ENCODE measurements around the gene WDR4.
"Not testable (repeated sequence)": the region's sequence is repeated elsewhere in the genome, so short reads cannot be mapped to it uniquely, and the experiment has no call there.

The WDR4 gene

DNA sequence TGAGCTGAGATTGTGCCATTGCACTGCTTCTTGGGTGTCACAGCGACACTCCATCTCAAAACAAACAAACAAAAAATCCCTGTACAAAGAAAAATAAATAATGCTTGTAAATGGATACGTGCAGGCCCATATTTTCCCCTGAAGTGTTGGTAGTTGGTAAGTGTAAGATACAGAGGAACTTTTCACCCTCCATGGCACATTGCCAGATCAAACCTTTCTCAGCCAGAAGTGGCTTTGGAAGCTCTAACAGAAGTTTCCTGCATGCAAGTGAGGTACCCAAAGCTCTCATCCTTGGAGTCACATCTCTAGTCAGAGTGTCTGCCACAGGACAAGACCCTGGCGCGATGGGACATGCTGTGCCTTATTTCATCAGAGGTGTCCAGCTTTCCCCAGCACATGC lies 21.1 kb upstream of the WDR4 start:
- no peak for DNase-seq (ENCODE audit: low read depth)
- TF ChIP-seq CTCF (IDR thresholded peaks at IDR 0.05; ENCODE audit: low read depth, low read length, missing control alignments) = no peak
- no peak overlapping the region for H3K4me3 ChIP-seq (ENCODE audit: low read depth, low read length)

DNA sequence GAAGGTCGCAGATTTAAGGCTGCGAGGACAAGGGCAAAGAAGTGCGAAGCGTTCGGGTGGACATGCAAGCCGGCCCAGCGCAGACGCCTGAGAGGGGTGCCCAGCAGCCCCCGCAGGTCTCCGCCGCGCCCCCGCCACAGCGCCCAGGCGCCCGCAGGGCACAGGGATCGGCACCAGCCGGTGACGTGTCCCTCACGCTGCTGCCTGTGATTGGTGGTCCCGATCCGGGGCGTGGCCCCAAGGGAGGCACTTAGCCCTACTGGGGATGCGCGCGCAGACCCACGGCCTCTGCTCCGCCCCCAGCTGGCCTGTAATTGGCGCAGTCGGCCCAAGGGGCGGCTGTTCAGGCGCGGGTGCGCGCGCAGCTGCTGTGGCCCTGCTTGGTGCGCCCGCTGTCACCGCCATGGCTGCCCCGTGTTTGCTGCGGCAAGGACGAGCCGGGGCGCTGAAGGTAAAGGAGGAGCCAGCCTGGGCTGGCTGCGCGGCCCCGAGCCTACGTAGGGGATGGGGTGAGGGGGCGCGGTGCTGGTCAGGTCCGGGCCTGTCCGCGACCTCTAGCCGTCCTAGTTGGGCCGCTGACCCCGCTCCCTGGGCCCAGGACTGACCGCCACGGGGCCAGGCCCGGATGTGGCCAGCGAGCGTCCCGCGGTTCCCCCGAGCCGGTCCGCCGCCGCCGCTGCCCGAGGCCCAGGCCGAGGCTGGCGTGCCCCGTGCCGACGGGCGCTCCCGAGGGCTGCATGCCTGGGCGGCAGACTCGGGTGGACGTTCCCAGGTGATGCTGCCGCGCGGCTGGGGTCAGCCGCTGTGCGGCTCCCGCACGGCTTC lies 13.8 kb upstream of the WDR4 start, which contains the start of gene NDUFV3:
Gene NDUFV3 (plus strand): TSS at position 379 of the 825 bp plus-strand sequence. CDS start 25 bp downstream, at position 404.
- TF ChIP-seq CTCF (IDR thresholded peaks at IDR 0.05; ENCODE audit: low read depth, low read length, missing control alignments) = no peak
- peak; percentile 90 for DNase-seq (ENCODE audit: low read depth)
- peak within 1 kb of the TSS; percentile 83 for H3K4me3 ChIP-seq (ENCODE audit: low read depth, low read length)

DNA sequence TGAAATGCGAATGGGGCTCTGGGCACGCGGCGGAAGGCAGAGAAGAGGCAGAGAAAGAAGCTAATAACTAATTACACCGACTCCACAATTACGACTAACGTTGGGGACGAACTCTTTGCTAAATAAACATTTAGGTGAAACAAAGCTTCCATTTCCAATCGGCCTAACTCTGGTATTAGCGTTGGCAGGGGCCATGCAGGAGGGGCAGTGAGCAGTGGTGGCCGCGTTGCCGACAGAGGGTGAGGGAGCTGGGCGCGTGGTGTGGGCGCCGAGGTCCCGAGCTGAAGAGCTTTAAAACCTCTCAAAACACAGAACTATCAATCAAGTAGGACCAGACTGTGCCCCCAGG lies 13.2 kb upstream of the WDR4 start:
- DNase-seq (ENCODE audit: low read depth) = no peak
- peak overlapping the region; percentile 83 for H3K4me3 ChIP-seq (ENCODE audit: low read depth, low read length)
- no peak for TF ChIP-seq CTCF (IDR thresholded peaks at IDR 0.05; ENCODE audit: low read depth, low read length, missing control alignments)

DNA sequence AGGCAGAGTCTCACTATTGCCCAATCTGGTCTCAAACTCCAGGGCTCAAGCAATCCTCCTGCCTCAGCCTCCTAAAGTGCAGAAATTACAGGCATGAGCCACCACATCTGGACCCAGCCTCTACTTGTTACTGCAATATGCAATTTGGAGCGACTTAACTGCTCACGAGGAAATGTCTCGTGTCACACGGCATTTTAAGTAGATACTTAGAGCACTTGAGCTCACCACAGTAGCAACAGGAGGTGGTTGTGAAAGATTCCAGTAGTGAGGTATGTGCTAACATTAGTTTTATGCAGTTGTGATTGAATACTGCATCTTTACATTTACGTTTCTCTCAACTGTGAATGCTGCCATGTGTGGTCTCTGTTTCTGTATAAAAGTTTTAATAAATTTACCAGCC lies 8.0 kb upstream of the WDR4 start:
- TF ChIP-seq CTCF (IDR thresholded peaks at IDR 0.05; ENCODE audit: low read depth, low read length, missing control alignments) = no peak
- DNase-seq (ENCODE audit: low read depth) = no peak
- no peak overlapping the region for H3K4me3 ChIP-seq (ENCODE audit: low read depth, low read length)

- TF ChIP-seq CTCF (IDR thresholded peaks at IDR 0.05; ENCODE audit: low read depth, low read length, missing control alignments) = no peak
- no peak for DNase-seq (ENCODE audit: low read depth)
Measured at GRCh38 chr21:42883921-42884320, 4.6 kb upstream of the WDR4 start.

DNA sequence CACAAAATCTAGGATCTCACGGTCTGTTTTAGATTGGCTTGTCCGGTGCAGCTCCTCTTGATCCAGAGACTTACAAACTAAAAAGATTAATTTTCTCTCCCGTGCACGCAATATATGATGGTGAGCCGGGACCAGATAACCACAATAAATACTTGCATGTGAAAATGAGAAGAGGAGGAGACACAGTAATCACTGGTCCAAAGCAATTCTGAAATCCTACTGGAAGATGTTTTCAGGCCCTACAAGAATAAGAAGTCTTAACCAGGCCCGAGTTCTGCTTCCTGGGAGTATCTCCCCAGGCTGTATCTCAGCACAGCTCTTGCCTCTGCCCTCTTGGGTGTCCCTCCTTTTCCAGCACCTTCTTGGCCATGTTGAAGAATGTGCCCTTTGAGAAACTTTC lies 1.0 kb upstream of the WDR4 start:
- no peak for DNase-seq (ENCODE audit: low read depth)
- peak overlapping the region; percentile 79 for H3K4me3 ChIP-seq (ENCODE audit: low read depth, low read length)
- TF ChIP-seq CTCF (IDR thresholded peaks at IDR 0.05; ENCODE audit: low read depth, low read length, missing control alignments) = no peak

More at GRCh38 chr21:42883921-42884320, 4.6 kb upstream of the WDR4 start:
- H3K4me3 ChIP-seq (ENCODE audit: low read depth, low read length) = no peak overlapping the region

DNA sequence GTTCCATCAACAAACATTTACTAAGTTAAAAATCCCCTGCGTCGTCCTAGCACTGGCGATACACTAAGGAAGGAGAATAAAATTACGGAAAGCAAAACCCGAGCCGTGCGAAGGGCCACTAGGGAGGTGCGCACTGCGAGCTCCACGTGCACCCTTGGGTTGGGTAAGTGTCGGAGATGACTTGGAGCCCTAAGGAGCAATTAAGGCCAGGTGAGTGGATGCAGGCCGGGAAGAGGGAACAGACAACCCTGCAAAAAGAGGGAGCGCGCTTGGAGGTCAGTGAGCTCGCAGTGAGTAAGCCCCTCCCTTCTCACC lies 704 bp downstream of the WDR4 start:
- H3K4me3 ChIP-seq (ENCODE audit: low read depth, low read length) = peak overlapping the region; percentile 79
- no peak for DNase-seq (ENCODE audit: low read depth)
- TF ChIP-seq CTCF (IDR thresholded peaks at IDR 0.05; ENCODE audit: low read depth, low read length, missing control alignments) = no peak

DNA sequence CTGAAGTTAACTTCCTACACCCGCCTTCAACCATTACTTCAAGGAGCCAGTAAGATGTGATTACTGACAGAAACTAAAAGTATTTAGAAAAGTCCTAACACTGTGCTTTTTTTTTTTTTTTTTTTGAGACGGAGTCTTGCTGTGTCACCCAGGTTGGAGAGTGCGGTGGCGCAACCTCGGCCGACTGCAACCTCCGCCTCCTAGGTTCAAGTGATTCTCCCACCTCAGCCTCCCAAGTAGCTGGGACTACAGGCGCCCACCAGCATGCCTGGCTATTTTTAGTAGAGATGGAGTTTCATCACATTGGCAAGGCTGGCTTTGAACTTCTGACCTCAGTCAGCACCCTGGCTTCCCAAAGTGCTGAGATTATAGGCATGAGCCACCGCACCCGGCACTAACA lies 3.5 kb downstream of the WDR4 start:
- not testable (repeated sequence) for H3K4me3 ChIP-seq (ENCODE audit: low read depth, low read length); DNase-seq (ENCODE audit: low read depth)

All from GM12864 (cell line).